OCI-LY7 (cell line): ENCODE measurements around the gene INSC.

ENCODE experiments used
- CTCF ChIP-seq: fragments of 200-600 bp; sonication (generic); conservative IDR thresholded peaks from 2 replicates; pipeline ENCODE4 v1.5.1; 2014; ENCODE audit warnings: mild to moderate bottlenecking, antibody characterized with exemption, low read length, moderate library complexity, mixed read lengths
- EZH2phosphoT487 ChIP-seq: fragments of 200-600 bp; sonication (generic); IDR thresholded peaks from 2 replicates; pipeline ENCODE4 v1.6.1; 2018; ENCODE audit warnings: low read depth, borderline replicate concordance, mild to moderate bottlenecking, mixed run types, antibody characterized with exemption, low read length, moderate library complexity, mixed read lengths

GRCh38 chr11:15266999-15267398, 152.3 kb downstream of the INSC start:
- TF ChIP-seq CTCF: no peak
- TF ChIP-seq EZH2phosphoT487: no peak
